GM18507 (cell line): ENCODE results near the gene JAK2.
A peak's percentile ranks its signal among the peaks of the same experiment; 100 is the strongest.

ENCODE experiments used
- DNase-seq: peaks from one replicate; pipeline ENCODE4 v3.0.0; 2011; ENCODE audit warnings: low read depth; ENCODE audit not compliant: insufficient read length; ENCODE audit errors: extremely low spot score
- FAIRE-seq: peaks from 2 replicates; lab custom pipeline; 2011; peaks lifted over from hg19 to GRCh38; lab: Jason Lieb, UNC

The JAK2 gene

DNA sequence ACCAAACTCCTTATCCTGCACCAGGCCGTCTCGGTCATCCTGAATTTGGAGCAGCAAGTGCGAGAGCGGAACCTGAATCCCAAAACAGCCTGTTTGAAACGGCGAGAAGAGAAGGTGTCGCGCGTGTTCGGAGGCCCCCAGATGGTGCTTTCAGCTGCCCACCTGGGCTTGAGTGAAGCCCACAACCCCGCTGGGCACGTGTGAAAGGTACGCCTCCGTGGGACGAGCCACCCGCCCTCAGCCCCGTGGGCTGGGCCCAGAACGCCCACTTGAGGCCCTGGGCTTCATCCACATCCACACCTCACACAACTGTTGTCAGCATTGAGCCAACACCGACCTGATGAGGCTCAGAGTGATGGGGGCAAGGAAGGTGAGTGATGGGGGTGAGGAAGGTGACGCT is 127.6 kb downstream of the JAK2 start:
- FAIRE-seq (no peak), DNase-seq (no peak)

DNA sequence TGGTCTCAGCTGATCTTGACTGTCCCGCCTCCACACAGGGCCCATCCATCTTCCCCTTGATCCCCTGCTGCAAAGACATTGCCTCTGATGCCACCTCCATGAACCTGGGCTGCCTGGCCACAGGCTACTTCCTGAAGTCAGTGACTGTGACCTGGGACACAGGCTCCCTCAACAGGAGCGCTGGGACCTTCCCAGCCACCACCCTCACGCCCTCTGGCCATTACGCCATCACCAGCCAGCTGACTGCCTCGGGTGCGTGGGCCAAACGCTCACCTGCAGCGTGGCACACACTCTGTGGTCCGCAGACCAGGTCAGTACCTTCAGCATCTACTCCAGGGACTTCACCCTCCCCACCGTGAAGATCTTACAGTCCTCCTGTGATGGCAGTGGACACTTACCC is 128.5 kb downstream of the JAK2 start:
- DNase-seq (no peak), FAIRE-seq (no peak)

DNA sequence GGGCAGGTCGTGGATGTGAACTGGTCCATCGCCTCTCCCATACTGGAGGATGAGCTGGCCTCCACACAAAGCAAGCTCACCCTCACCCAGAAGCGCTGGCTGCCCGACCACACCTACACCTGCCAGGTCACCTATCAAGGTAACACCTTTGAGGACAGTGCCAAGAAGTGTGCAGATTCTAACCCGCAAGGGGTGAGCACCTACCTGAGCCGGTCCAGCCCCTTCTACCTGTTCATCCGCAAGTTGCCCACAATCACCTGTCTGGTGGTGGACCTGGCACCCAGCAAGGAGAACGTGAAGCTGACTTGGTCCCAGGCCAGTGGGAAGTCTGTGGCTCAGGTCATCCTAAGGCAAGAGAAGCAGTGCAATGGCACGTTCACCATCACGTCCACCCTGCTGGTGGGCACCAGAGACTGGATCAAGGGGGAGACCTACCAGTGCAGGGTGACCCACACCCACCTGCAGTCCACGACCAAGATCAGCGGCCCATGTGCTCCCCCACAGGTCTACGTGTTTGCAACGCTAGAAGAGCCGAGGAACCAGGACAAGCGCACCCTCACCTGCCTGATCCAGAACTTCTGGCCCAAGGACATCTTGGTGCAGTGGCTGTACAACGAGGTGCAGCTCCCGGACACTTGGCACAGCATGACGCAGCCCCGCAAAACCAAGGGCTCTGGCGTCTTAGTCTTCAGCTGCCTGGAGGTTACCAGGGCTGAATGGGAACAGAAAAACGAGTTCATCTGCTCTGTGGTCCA is 129.1 kb downstream of the JAK2 start:
- DNase-seq (no peak), FAIRE-seq (no peak)

DNA sequence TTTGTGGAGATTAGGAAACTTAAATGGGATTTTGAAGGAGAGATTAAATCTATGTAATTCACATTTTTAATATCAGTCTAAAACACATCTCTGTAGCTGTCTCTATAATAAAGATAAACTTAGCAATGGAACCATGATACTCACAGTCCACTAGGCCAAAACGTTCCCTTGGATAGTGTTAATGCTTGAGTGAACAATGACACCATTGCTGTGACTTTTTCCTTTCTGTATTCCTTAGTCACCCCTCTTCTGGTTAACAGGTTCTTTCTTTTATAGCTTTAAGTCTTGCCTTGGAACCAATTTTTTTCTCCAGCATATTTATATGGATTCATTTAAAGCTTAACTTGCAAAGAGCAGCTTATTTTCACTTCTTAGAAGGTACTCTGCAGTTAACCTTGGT is 137.0 kb downstream of the JAK2 start:
- peak; percentile 33 for FAIRE-seq
- no peak for DNase-seq

DNA sequence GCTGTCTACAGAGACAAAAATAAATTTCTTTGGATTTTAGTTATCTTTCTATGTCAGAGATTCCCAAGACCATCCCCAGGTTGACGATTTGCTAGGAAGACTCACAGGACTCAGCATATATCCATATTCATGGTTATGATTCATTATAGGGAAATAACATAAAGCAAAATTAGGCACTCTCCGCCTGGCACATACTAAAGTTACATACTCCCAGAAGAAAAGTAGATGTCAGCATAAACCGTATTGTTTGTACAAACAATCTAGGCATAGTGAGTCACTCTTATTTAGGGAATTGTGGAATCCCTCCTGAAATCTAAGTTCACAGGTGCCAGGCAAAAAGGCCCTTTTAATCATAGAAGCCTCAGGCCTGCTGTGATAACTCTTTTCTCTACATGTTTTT is 137.4 kb downstream of the JAK2 start:
- no peak for FAIRE-seq
- DNase-seq: no peak

DNA sequence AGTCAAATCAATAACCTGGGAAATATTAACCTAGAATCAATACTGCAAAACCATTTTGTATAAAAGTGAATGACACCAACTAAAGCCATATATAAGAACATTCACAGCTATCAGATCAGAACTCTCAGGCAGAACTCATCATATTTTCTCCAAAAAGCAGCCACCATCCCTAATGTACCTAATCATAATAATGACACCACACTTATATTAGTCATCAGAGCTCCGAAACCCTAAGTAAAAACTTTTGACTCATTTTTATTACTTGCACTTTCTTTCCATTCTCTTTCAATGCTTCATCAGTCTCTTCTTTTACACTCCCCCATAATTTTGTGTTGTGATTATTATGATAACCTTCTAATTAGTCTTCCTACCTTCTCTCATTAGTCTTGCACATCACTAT is 155.1 kb downstream of the JAK2 start:
- no peak for DNase-seq
- no peak for FAIRE-seq

DNA sequence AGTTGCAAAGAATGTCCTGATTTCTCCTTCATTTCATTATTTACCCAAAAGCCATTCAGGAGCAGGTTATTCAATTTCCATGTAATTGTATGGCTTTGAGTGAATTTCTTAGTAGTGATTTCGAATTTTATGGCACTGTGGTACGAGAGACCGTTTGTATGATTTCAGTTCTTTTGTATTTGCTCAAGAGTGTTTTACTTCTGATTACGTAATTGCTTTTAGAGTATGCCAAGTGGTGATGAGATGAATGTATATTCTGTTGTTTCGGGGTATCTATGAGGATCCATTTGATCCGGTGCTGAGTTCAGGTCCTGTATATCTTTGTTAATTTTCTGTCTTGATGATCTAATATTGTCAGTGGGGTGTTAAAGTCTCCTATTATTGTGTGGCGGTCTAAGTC is 159.1 kb downstream of the JAK2 start:
- no peak for FAIRE-seq
- no peak for DNase-seq

DNA sequence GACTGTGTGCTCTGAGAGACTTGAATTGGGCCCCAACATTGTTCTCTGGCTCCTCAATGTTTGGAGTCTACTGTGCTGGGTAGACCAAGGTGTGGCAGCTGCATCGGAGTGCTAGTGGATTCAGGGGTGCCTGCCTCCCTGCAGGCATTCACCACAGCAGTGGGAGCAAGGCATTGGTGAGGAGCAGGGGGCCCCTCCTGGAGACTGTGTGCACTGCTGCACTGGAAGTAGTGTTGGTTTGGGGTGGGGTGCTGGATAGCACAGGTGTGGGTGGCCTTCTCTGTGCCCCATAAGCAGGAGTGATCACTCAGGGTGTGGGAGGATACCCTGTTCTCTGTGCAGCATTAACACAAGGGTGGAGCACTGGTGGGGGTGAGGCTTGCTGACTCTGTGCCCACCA is 161.2 kb downstream of the JAK2 start:
- DNase-seq (no peak), FAIRE-seq (no peak)
